SJSA1 (cell line): Measurements from ENCODE around the gene EPB41. TPM values are rescaled to one million over a fixed set of nuclear protein-coding genes. Genes with fewer than 3 reads are reported as not detected.
"Not testable (repeated sequence)": the region's sequence is repeated elsewhere in the genome, so short reads cannot be mapped to it uniquely, and the experiment has no call there.

Experiments used
- DNase-seq, 2 experiments: peaks; one replicate each; pipeline ENCODE4 v3.0.0-alpha.2; 2015 to 2020; ENCODE audit warnings: low spot score in 2 of 2, low read depth in 1 of 2
- H3K27ac ChIP-seq: fragments of 250-450 bp; sonication (Bioruptor Pico); 2 replicates; pipeline ENCODE4 v1.5.1; 2020; ENCODE audit warnings: mild to moderate bottlenecking, moderate library complexity
- H3K27me3 ChIP-seq: fragments of 250-450 bp; sonication (Bioruptor Pico); replicated peaks from 2 replicates; pipeline ENCODE4 v1.5.1; 2020; ENCODE audit warnings: mild to moderate bottlenecking, moderate library complexity
- H3K36me3 ChIP-seq: fragments of 250-450 bp; sonication (Bioruptor Pico); 2 replicates; pipeline ENCODE4 v1.5.1; 2020; ENCODE audit warnings: mild to moderate bottlenecking
- H3K4me1 ChIP-seq: fragments of 250-450 bp; sonication (Bioruptor Pico); replicated peaks from 2 replicates; pipeline ENCODE4 v1.6.1; 2021; ENCODE audit warnings: mild to moderate bottlenecking
- H3K4me3 ChIP-seq: fragments of 250-450 bp; sonication (Bioruptor Pico); 2 replicates; pipeline ENCODE4 v1.5.1; 2020; ENCODE audit warnings: mild to moderate bottlenecking
- H3K9me3 ChIP-seq: fragments of 250-450 bp; sonication (Bioruptor Pico); replicated peaks from 2 replicates; pipeline ENCODE4 v1.5.1; 2020; ENCODE audit warnings: mild to moderate bottlenecking
- total RNA-seq: library from RNA; depleted of rRNA; stranded (reverse); fragments of >200 nt; shearing (Covaris generic); gene quantifications from 2 replicates; pipeline ENCODE4 v1.2.3, GENCODE V29; 2014

EPB41 gene
- total RNA-seq, 1 experiment from 2014 or later, result 5.3 TPM

DNA sequence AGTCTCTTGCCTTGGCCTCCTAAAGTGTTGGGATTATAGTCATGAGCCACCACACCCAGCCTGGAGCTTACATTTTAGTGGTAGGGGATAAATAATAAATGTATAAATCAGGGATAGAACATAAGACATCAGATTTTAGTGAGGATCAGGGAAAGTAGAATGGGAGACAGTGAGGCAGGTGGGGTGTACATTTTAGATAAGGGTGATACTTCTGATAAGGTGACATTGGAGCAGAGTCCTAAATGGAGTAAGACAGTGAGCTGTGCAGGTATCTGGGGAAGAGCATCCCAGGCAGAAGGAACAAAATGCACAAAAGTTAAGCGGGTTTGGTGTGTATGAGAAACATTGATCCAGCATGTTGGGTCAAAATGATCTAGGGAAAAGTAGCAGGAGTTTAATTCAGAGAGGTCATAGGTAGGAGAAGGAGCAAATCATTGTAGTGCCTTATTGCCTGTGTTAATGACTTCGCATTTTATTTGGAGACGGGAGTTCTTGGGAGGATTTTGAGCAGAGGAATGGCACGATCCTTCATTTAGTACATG, 11.1 kb downstream of the EPB41 start:
- Histone ChIP-seq H3K4me3 (no peak overlapping the region), H3K27me3 (no peaks in the 10 kb centered on the region), H3K36me3 (no peaks in the 10 kb centered on the region), H3K9me3 (no peaks in the 10 kb centered on the region), H3K27ac (no peak overlapping the region), H3K4me1 (peaks cover 9% of the 10 kb centered on the region)
- DNase-seq, result no peak

GRCh38 chr1:28926629-28927265, 12.4 kb downstream of the EPB41 start:
- no peaks in the 10 kb centered on the region for H3K36me3 ChIP-seq
- H3K27me3 ChIP-seq, result no peaks in the 10 kb centered on the region
- H3K9me3 ChIP-seq, result no peaks in the 10 kb centered on the region
- H3K27ac ChIP-seq, result no peak overlapping the region
- no peak for DNase-seq
- peaks cover 9% of the 10 kb centered on the region for H3K4me1 ChIP-seq
- no peak overlapping the region for H3K4me3 ChIP-seq

- peaks cover 9% of the 10 kb centered on the region for H3K4me1 ChIP-seq
- H3K27me3 ChIP-seq, result no peaks in the 10 kb centered on the region
- no peak for DNase-seq
- H3K36me3 ChIP-seq, result no peaks in the 10 kb centered on the region
- no peak overlapping the region for H3K4me3 ChIP-seq
- no peaks in the 10 kb centered on the region for H3K9me3 ChIP-seq
- no peak overlapping the region for H3K27ac ChIP-seq
Observed at GRCh38 chr1:28927266-28927647, 12.9 kb downstream of the EPB41 start.

- H3K36me3 ChIP-seq, result no peaks in the 10 kb centered on the region
- H3K9me3 ChIP-seq, result no peaks in the 10 kb centered on the region
- no peak overlapping the region for H3K27ac ChIP-seq
- H3K27me3 ChIP-seq, result no peaks in the 10 kb centered on the region
- no peak overlapping the region for H3K4me3 ChIP-seq
- H3K4me1 ChIP-seq, result peaks cover 9% of the 10 kb centered on the region
- no peak for DNase-seq
Observed at GRCh38 chr1:28927648-28928313, 13.4 kb downstream of the EPB41 start.

DNA sequence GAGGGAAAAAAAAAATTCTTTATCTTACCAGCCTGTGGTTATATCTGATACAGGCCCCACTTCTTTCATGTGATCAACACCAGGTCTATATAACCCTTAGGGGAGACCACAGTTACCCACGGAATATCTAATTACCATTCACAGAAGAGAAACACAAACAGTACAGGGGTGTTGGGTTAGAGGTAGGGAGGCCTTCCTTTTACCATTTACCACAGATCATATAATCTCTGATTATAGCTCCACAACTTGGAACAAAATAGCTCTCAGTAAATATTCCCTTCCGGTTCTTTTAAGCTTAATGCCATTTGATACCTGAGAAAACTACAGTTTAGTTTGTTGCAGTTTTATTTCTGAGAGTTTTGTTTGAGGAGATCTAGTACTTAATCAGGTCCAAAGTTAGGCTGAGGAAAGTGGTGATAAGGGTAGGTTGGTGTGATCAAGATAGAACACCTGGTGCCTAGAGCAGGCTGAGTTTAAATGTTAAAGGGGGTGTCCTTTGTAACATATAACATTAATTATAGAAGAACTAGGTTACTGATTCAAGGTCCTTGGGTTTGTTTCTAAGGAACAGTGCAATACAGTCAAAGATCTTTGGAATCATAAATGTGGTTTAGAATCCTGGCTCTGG, 14.1 kb downstream of the EPB41 start:
- peaks cover 9% of the 10 kb centered on the region for H3K4me1 ChIP-seq
- no peak overlapping the region for H3K27ac ChIP-seq
- H3K9me3 ChIP-seq, result no peaks in the 10 kb centered on the region
- no peaks in the 10 kb centered on the region for H3K36me3 ChIP-seq
- H3K4me3 ChIP-seq, result no peak overlapping the region
- DNase-seq, result no peak
- no peaks in the 10 kb centered on the region for H3K27me3 ChIP-seq

DNA sequence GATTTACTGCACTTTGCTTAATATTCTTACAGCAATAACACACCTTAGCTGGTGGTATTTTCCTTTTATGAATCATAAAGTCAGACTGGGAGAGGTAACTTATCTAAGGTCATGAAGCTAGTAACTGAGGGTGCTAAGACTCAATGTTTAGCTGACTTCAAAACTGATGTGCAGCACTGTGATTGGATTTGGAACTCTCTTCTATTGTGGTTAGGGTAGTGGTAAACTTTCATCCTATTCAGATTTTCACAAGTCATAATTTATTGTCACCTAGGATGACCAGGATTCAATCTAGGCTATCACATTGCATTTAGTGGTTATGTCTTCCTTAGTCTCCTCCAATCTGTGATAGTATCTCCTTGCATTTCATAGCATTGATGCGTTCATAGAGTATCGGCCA, 18.9 kb downstream of the EPB41 start:
- Histone ChIP-seq H3K9me3 (no peaks in the 10 kb centered on the region), H3K27me3 (no peaks in the 10 kb centered on the region), H3K36me3 (no peaks in the 10 kb centered on the region), H3K27ac (no peak overlapping the region), H3K4me3 (no peak overlapping the region), H3K4me1 (no peaks in the 10 kb centered on the region)
- DNase-seq, result no peak

GRCh38 chr1:28933918-28934317, 19.5 kb downstream of the EPB41 start:
- H3K4me3 ChIP-seq, result no peak overlapping the region
- no peak overlapping the region for H3K27ac ChIP-seq
- DNase-seq, result no peak
- H3K4me1 ChIP-seq, result no peaks in the 10 kb centered on the region
- no peaks in the 10 kb centered on the region for H3K36me3 ChIP-seq
- H3K27me3 ChIP-seq, result no peaks in the 10 kb centered on the region
- no peaks in the 10 kb centered on the region for H3K9me3 ChIP-seq

GRCh38 chr1:28934676-28935075, 20.3 kb downstream of the EPB41 start:
- Histone ChIP-seq H3K27me3 (no peaks in the 10 kb centered on the region), H3K4me3 (no peak overlapping the region), H3K9me3 (no peaks in the 10 kb centered on the region), H3K36me3 (no peaks in the 10 kb centered on the region), H3K27ac (no peak overlapping the region), H3K4me1 (no peaks in the 10 kb centered on the region)
- DNase-seq, result no peak

DNA sequence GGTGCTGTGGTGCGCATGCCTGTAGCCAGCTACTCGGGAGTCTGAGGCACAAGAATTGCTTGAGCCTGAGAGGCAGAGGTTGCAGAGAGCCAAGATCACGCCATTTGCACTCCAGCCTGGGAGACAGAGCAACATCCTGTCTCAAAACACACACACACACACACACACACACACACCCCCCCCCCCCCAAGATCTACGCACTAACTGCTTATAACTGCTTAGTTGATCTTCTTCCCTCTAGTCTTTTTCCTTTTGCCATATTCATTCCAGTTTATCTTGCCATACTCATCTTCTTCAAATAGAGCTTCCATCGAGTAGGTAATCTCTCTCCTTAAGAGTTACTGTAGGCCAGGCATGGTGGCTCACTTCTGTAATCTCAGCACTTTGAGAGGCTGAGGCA, 20.9 kb downstream of the EPB41 start:
- no peaks in the 10 kb centered on the region for H3K4me1 ChIP-seq
- no peak overlapping the region for H3K27ac ChIP-seq
- no peaks in the 10 kb centered on the region for H3K27me3 ChIP-seq
- H3K36me3 ChIP-seq, result no peaks in the 10 kb centered on the region
- no peaks in the 10 kb centered on the region for H3K9me3 ChIP-seq
- DNase-seq, result no peak
- H3K4me3 ChIP-seq, result no peak overlapping the region

DNA sequence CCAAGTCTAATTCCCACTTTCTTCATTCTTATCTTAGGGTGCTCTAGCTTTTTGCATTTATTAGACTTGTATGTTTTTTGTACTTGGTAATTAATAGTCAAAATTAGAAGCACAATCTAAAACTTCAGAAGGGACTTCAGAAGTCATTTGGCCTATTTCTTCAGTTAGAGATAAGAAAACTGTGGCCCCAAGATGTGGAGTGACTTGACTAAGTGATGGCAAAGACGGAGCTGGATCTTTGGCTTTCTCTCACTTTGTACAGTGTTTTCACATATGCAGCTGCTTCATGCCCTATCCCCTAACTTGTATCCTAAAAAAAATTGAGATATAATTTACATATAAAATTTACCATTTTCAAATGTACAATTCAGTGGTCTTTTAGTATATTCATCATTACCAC, 21.7 kb downstream of the EPB41 start:
- Histone ChIP-seq H3K4me1 (no peaks in the 10 kb centered on the region), H3K36me3 (no peaks in the 10 kb centered on the region), H3K4me3 (no peak overlapping the region), H3K27me3 (no peaks in the 10 kb centered on the region), H3K27ac (no peak overlapping the region), H3K9me3 (no peaks in the 10 kb centered on the region)
- DNase-seq, result no peak

DNA sequence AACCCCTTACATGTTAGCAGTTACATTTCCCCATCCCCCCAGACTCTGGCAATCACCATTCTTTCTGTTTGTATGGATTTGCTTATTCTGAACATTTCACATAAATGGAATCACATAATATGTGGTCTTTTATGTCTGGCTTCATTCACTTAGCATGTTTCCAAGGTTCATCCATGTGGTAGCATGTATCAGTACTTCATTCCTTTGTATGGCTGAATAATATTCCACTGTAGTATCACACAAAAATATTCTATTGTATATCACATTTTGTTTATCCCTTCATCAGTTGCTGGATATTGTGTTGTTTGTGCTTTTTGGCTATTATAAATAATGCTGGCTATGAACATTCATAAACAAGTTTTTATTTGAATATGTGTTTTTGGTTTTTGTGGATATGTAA, 22.2 kb downstream of the EPB41 start:
- Histone ChIP-seq H3K4me3 (no peak overlapping the region), H3K4me1 (no peaks in the 10 kb centered on the region), H3K27me3 (no peaks in the 10 kb centered on the region), H3K36me3 (no peaks in the 10 kb centered on the region), H3K9me3 (no peaks in the 10 kb centered on the region), H3K27ac (no peak overlapping the region)
- DNase-seq, result no peak

GRCh38 chr1:28943581-28943980, 29.2 kb downstream of the EPB41 start:
- H3K36me3 ChIP-seq, H3K4me1 ChIP-seq, H3K27me3 ChIP-seq, H3K9me3 ChIP-seq, DNase-seq, H3K27ac ChIP-seq, H3K4me3 ChIP-seq: not testable (repeated sequence)

- no peak overlapping the region for H3K4me3 ChIP-seq
- H3K4me1 ChIP-seq, result no peaks in the 10 kb centered on the region
- no peaks in the 10 kb centered on the region for H3K27me3 ChIP-seq
- H3K36me3 ChIP-seq, result no peaks in the 10 kb centered on the region
- no peak for DNase-seq
- no peak overlapping the region for H3K27ac ChIP-seq
- no peaks in the 10 kb centered on the region for H3K9me3 ChIP-seq
Observed at GRCh38 chr1:28950006-28950405, 35.6 kb downstream of the EPB41 start.

GRCh38 chr1:28950449-28950848, 36.1 kb downstream of the EPB41 start:
- Histone ChIP-seq H3K4me1 (no peaks in the 10 kb centered on the region), H3K27ac (no peak overlapping the region), H3K27me3 (no peaks in the 10 kb centered on the region), H3K36me3 (no peaks in the 10 kb centered on the region), H3K4me3 (no peak overlapping the region), H3K9me3 (no peaks in the 10 kb centered on the region)
- no peak for DNase-seq
